Esophagus muscularis mucosa (tissue), 4 donors: Measurements from ENCODE around the gene PLXNB3. TPM values are rescaled to one million over a fixed set of nuclear protein-coding genes. Genes with fewer than 3 reads are reported as not detected.

Experiments
- DNase-seq: peaks from one replicate; pipeline ENCODE4 v3.0.0-alpha.2; 2017; ENCODE audit errors: extremely low spot score
- H3K27ac ChIP-seq, 4 donors: fragments of 200-600 bp; sonication (generic); replicated peaks in 1 of 4; 1 replicate in 3 of 4; 2 replicates in 1 of 4; pipeline ENCODE4 v1.5.1; 2016 to 2019; ENCODE audit warnings: mild to moderate bottlenecking in 1 of 4
- H3K27me3 ChIP-seq, 4 donors: fragments of 200-600 bp; sonication (generic); one replicate each; pipeline versions ENCODE4 v1.5.1 to v1.6.0; 2016 to 2019
- H3K36me3 ChIP-seq, 4 donors: fragments of 200-600 bp; sonication (generic); one replicate each; pipeline ENCODE4 v1.5.1; 2016 to 2019
- H3K4me1 ChIP-seq, 4 donors: fragments of 200-600 bp; sonication (generic); one replicate each; pipeline ENCODE4 v1.5.1; 2016 to 2019
- H3K4me3 ChIP-seq, 4 donors: fragments of 200-600 bp; sonication (generic); 1 replicate in 2 of 4; 2 replicates in 2 of 4; pipeline ENCODE4 v1.5.1; 2016 to 2019; ENCODE audit warnings: mild to moderate bottlenecking in 4 of 4, moderate library complexity in 1 of 4
- H3K9me3 ChIP-seq, 4 donors: fragments of 200-600 bp; sonication (generic); 1 replicate in 3 of 4; 2 replicates in 1 of 4; pipeline ENCODE4 v1.5.1; 2016 to 2019
- CTCF ChIP-seq, 3 experiments: fragments of 200-600 bp in 2 of 3; fragments of 450-650 bp in 1 of 3; sonication (generic) in 2 of 3; IDR thresholded peaks; one replicate each; pipeline ENCODE4 v1.5.1; 2017 to 2019; ENCODE audit warnings: antibody characterized with exemption in 3 of 3, mild to moderate bottlenecking in 2 of 3, moderate library complexity in 1 of 3
- EP300 ChIP-seq: sonication (generic); formaldehyde crosslinking; IDR thresholded peaks from one replicate; pipeline ENCODE4 v1.6.1; 2017; ENCODE audit warnings: antibody characterized with exemption
- POLR2A ChIP-seq: fragments of 450-650 bp; IDR thresholded peaks from one replicate; pipeline ENCODE4 v1.6.1; 2017; ENCODE audit warnings: antibody characterized with exemption, moderate library complexity, mild to moderate bottlenecking, low read depth
- POLR2AphosphoS5 ChIP-seq, 2 donors: sonication (generic); formaldehyde crosslinking; IDR thresholded peaks; one replicate each; pipeline ENCODE4 v1.6.1; 2017; ENCODE audit warnings: antibody characterized with exemption in 2 of 2
- WGBS: methylation state at CpG from one replicate; pipeline ENCODE4 v1.1.5; 2018; 5-methylcytosine and 5-hydroxymethylcytosine counted together
- intact Hi-C: fragments of 100-400 bp; cut with DNase I; formaldehyde crosslinking; loops from one replicate; pipeline ENCODE4 v1.15.1; 2023
- total RNA-seq, 4 donors: library from RNA; depleted of rRNA; stranded (reverse); fragments of >200 nt; gene quantifications; one replicate each; pipeline versions ENCODE4 v1.1.0 to v1.2.1, GENCODE V29; 2016

Gene PLXNB3
- total RNA-seq, 4 donors from 2014 or later = 6.1 to 21.9 (median 17.6) TPM

DNA sequence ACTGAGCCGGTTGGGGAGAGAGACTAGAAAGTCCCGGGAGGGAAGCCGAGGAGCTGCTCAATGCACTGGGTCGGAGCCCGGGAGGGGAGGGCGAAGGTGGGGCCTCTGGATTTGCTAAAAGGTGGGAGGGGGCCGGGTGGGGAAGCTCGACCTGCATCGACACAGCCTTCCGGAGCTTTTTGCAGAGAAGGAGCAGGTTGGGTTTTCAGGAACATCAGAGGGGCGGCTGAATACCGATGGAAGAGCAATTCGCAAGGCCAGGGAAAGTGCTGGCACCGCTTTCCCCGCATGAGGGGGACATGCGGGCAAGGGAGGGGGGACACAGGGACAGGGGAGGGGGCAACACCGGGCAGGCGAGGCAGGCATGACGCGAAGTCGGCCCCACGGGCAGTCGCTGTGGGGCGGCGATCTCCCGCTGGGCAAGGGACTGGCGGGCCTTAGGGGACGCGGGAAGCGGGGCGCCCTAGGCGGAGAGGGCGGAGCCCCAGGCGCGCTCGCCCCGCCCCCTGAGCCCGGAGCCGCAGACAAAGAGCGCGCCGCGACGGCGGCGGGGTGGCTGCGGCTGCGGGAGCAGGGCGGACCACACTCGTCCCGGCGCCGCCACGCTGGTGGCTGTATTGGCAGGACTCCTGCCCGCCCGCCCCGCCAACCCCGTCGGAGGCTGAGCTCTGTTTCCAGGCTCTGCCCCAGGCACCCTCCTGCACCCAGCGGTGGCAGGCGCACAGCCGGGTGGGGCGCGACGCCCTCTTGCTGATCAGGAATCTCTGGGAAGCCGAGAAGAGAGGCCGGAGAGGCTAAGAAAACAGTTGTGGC is 54.7 kb downstream of the PLXNB3 start:
- no peaks in the 10 kb centered on the region for H3K36me3 ChIP-seq
- H3K9me3 ChIP-seq = no peaks in the 10 kb centered on the region
- no peaks in the 10 kb centered on the region for H3K27me3 ChIP-seq
- intact Hi-C loops = no loop called here
- H3K4me1 ChIP-seq = peaks cover 0 to 17% (median 14%) of the 10 kb centered on the region in 4 donors
- no peak for TF ChIP-seq POLR2A
- TF ChIP-seq POLR2AphosphoS5 (IDR thresholded peaks at IDR 0.05) = no peak
- TF ChIP-seq CTCF (IDR thresholded peaks at IDR 0.05) = no peak
- TF ChIP-seq EP300 = no peak
- no peak for DNase-seq
- H3K4me3 ChIP-seq = peak overlapping the region; percentile 51 to 59 (median 54)
- 22% methylated on average over 33 of the region's 67 CpGs for WGBS
- peak overlapping the region in 1 of 4 donors; percentile 33 for H3K27ac ChIP-seq

DNA sequence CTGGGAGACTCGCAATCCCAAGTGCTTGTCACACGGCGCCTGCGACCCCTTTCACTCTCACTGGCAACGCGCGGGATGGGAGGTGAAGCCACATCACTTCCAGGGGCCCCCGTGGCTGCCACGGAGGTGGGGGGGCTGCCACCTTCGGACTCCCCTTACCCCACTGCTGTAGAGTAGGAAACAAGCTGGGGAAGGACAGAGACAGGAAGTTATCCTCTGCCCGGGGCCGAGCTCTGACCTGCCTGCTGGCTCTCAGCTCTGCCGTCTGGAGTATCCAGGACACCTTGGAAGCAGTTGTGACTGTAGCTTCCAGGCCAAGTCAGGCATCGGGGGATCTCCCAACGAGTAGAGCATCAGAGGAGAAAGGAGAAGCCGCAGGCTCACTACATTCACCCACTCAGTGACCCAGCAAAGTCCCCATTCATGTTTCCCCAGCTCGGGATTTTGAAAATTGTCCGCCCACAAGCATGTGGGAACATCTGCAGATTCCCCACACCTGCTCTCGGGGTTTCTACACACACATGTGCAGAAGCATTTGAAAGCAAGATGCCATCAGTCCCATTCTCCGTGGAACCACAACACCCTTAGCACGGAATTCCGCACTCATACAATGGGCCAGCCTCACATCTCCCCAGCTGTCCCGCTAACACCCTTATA is 55.5 kb downstream of the PLXNB3 start:
- intact Hi-C loops = no loop called here
- 68% methylated on average over 7 of the region's 23 CpGs for WGBS
- no peak for DNase-seq
- H3K27ac ChIP-seq = peak overlapping the region in 1 of 4 donors; percentile 33
- H3K36me3 ChIP-seq = no peaks in the 10 kb centered on the region
- H3K9me3 ChIP-seq = no peaks in the 10 kb centered on the region
- peaks cover 0 to 17% (median 14%) of the 10 kb centered on the region in 4 donors for H3K4me1 ChIP-seq
- peak overlapping the region; percentile 51 to 59 (median 54) for H3K4me3 ChIP-seq
- no peak for TF ChIP-seq CTCF (IDR thresholded peaks at IDR 0.05)
- TF ChIP-seq POLR2AphosphoS5 (IDR thresholded peaks at IDR 0.05) = no peak
- no peaks in the 10 kb centered on the region for H3K27me3 ChIP-seq

DNA sequence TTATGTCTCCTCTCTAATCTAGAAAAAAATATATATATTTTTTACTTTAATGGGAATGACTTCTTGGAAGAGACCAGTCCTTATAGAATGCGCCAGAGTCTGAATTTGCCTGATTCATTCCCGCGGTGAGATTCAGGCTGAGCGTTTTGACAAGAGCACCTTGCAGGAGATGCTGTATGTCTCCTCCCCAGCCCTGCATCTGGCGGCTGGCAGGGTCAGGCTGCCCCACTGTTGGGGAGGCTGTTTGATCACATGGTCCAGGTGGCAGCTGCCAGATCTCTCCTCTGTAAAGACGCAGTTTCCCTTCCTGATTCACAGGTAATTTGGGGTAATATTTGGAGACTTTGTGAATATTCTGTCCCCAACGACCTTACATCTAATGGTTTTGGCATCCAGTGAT is 56.6 kb downstream of the PLXNB3 start:
- Histone ChIP-seq H3K27me3 (no peaks in the 10 kb centered on the region), H3K9me3 (no peaks in the 10 kb centered on the region), H3K4me3 (no peak overlapping the region), H3K27ac (no peak overlapping the region), H3K4me1 (peaks cover 0 to 17% (median 14%) of the 10 kb centered on the region in 4 donors), H3K36me3 (no peaks in the 10 kb centered on the region)
- DNase-seq = no peak
- TF ChIP-seq CTCF (IDR thresholded peaks at IDR 0.05) (no peak), POLR2A (no peak), POLR2AphosphoS5 (IDR thresholded peaks at IDR 0.05) (no peak), EP300 (no peak)
- 87% methylated on average over 7 of the region's 7 CpGs for WGBS
- intact Hi-C loops = no loop called here

DNA sequence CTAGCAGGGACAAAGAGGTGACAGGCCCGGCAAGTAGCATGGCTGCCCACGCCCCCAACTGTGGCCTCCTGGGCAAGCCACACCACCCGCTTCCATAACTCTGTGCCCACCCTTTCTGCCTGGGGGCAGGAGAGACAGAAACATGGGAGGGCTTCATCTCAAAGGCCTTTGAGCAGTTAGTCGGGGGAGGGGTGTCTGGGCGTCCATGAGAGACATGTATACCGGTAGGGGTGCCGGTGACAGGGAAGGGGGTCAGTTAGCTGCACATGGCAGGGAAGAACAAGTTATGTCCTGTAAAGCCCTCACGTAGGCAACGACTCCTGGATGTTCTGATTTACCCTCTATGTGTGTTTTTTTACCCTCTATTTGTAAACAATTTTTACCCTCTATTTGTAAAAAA is 57.0 kb downstream of the PLXNB3 start:
- H3K9me3 ChIP-seq = no peaks in the 10 kb centered on the region
- DNase-seq = no peak
- H3K36me3 ChIP-seq = no peaks in the 10 kb centered on the region
- TF ChIP-seq POLR2A = no peak
- no peak for TF ChIP-seq POLR2AphosphoS5 (IDR thresholded peaks at IDR 0.05)
- TF ChIP-seq CTCF (IDR thresholded peaks at IDR 0.05) = no peak
- no peak for TF ChIP-seq EP300
- no peaks in the 10 kb centered on the region for H3K27me3 ChIP-seq
- no peak overlapping the region for H3K27ac ChIP-seq
- no peak overlapping the region for H3K4me3 ChIP-seq
- intact Hi-C loops = no loop called here
- WGBS = 87% methylated on average over 9 of the region's 9 CpGs
- H3K4me1 ChIP-seq = peaks cover 0 to 17% (median 14%) of the 10 kb centered on the region in 4 donors
